Esophagus squamous epithelium (tissue), 4 donors: ENCODE data around the gene SHISA8.

Experiments used
- CTCF ChIP-seq, 6 experiments: fragments of 450-650 bp in 4 of 6; fragments of 200-600 bp in 2 of 6; sonication (generic) in 2 of 6; IDR thresholded peaks; one replicate each; pipeline ENCODE4 v1.5.1; 2016 to 2019; ENCODE audit warnings: antibody characterized with exemption in 6 of 6, mild to moderate bottlenecking in 4 of 6, moderate library complexity in 4 of 6
- POLR2A ChIP-seq, 4 donors: fragments of 450-650 bp; IDR thresholded peaks; one replicate each; pipeline ENCODE4 v1.6.1; 2017; ENCODE audit warnings: antibody characterized with exemption in 4 of 4, mild to moderate bottlenecking in 4 of 4, moderate library complexity in 3 of 4

GRCh38 chr22:41876675-41877074, 38.2 kb downstream of the SHISA8 start:
- TF ChIP-seq CTCF (IDR thresholded peaks at IDR 0.05) (no peak), POLR2A (IDR thresholded peaks at IDR 0.05) (no peak)
